SIG-M5 (cell line): ENCODE measurements around the gene SLC23A2.

ENCODE experiments used
- DNase-seq: peaks from one replicate; lab custom pipeline; 2025; lab: John Stamatoyannopoulos, UW

Gene SLC23A2

DNA sequence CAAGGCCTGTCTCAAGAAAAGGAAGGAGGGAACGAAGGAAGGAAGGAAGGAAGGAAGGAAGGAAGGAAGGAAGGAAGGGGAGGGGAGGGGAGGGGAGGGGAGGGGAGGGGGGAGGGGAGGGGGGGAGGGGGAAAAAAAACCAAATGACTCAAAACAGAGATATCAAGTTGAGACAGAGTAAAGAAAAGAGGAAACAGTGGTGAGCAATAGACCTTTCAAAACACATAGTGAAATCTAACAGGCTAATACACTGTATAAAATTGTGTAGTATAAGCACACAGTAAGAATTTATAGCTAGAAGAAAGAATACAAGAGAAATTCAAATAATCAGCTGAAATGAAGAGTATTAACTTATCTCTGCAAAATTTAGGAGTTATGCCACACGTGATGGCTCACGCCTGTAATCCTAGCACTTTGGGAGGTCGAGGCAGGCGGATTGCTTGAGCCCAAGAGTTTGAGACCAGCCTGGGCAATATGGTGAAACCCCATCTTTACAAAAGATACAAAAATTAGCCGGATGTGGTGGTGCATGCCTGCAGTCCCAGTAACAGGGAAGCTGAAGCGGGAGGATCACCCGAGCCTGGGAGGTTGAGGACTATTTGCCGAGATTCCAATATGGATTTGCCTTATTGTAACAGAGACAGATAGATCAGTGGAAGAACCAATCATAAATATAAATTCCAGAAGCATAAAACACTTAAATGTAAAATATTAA, 156.4 kb downstream of the SLC23A2 start:
- DNase-seq, result peak; percentile 50

DNA sequence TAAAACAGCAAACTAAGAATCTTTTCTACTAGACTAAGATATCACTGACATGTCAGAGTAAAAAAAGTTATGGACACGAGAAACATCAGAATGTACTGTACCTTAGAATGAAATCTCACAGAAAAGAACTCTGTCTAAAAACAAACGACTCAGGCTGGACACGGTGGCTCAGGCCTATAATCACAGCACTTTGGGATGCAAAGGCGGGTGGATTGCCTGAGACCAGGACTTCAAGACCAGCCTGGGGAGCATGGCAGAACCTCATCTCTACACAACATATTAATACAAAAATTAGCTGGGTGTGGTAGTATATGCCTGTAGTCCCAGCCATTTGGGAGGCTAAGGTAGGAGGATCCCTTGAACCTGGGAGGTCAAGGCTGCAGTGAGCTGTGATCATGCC, 157.0 kb downstream of the SLC23A2 start:
- no peak for DNase-seq

DNA sequence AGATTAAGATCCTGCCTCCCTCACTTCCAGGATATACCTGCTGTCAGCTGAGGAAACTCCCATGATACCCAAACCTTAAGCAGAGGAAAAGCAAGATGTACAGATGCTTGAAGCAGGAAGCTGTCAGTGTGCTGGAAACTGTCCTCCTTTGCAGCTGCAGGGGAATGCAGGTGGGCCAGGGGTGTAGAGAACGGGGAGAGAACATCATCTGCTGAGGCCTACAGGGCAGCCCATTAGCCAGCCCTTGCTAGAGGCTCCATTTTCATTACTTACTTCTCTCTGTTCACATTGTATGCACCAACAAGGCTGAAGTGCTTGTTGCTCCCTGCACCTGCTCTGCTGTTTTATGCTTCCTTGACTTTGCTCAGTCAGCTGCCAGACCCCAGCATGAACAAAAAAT, 160.5 kb downstream of the SLC23A2 start:
- DNase-seq, result no peak

DNA sequence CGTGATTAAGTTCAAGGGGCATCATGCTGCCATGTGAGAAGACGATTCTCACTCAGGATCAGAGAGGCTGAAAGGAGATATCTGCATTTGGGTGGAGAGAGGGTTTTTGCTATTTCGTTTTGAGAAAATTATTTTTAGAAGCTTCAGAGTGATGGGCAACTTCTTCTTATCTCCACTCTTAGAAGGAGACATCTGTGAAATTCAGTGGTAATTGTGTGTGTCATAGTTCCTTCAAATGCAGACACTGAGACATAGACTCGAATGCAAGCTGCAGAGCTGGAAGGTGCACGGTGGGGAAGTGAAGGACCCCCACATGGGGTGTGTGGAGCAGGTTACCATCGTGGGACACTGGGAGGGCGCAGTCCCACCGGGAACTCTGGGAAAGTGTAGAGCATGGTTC, 162.8 kb downstream of the SLC23A2 start:
- no peak for DNase-seq

DNA sequence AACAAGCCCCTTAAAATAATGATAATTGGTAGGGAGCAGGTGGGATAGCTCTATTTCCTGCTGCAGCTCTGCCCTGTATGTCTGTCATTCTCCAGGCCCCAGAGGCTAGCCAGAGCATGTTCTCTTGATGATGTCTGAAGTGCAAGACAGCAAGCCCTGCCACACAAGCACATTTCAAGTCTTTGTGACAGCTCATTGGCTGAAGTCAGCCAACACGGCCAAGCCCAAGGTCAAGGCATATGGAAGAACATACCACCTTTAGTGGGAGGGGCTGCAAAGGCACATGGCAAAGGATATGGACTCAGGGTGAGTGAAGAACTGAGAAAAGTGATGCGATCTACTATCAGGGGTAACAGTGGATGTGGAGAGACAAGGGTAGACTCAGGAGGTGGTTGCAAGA, 163.6 kb downstream of the SLC23A2 start:
- DNase-seq, result no peak

DNA sequence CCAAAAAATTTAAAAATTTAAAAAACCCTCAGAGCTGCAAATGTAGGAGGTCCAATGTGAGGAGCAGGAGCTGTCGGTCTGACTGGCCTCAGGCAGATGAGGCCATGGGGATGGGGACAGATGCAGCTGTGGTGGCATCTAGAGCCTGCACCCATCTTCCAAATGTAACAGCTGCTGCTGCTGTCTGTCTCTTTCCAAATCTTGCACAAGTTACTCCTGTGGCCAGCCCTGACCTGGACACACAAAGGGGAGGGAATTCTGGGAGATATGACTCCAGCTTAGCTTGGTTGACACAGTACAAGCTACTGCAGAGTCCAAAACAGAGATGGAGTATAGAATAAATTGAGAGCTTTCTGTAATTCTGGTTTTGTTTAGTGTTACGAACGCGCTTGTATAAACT, 164.4 kb downstream of the SLC23A2 start:
- DNase-seq, result no peak

DNA sequence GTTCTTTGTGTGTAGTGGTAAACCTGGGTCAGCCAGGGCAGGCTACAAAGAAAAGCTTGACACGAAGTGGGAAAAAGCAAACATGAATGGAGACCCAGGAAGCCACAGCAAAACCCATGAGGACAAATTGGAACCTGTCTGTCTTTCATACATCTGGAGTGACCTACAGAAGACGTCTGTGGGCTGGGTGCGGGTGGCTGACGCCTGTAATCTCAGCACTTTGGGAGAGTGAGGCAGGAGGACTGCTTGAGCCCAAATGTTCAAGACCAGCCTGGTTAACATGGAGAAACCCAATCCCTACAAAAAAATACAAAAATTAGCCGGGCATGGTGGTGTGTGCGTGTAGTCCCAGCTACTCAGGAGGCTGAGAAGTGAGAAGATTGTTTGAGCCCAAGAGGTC, 164.8 kb downstream of the SLC23A2 start:
- DNase-seq, result no peak

DNA sequence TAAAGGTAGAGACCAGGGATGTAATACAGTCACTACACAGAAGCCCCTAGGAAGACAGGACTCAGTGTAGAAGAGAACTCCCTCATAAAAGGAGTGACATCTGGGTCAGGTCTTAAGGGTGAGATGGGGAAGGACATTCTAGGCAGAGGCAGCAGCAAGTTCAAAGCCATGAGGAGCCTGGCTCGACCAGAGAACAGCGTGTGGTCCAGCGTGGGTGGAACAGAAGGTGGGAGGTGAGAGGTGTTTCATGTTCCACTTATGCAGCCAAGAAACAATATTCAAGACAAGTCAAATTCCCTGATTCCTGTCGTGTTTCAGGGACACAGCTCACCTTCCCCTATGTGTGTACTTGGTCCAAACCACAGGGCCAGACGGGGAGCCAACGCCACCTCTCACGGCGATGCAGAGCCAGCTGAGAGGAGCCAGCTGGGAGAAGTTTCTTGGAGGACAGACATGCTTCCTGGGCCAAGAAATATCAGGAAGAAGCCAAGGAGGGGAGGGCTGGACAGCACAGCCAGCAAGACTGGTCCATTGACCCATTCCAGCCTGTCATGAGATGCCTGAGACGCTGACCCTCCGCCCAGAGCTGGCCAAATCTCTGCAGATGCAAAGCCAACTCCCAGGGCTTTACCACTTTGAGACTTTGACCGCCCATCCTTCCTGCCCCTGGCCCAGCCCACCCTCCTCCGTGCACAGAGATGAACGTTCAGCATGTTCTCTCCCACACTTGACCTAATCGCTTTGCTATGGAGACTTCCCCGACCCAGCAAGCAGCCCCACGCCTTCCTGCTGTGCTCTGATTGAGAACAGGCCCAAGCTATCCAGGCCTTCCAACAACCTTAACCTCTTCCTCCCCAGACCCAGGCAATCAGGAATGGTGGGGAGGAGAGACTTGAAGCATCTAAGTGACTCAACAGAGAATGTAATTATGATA, 165.8 kb downstream of the SLC23A2 start:
- no peak for DNase-seq

DNA sequence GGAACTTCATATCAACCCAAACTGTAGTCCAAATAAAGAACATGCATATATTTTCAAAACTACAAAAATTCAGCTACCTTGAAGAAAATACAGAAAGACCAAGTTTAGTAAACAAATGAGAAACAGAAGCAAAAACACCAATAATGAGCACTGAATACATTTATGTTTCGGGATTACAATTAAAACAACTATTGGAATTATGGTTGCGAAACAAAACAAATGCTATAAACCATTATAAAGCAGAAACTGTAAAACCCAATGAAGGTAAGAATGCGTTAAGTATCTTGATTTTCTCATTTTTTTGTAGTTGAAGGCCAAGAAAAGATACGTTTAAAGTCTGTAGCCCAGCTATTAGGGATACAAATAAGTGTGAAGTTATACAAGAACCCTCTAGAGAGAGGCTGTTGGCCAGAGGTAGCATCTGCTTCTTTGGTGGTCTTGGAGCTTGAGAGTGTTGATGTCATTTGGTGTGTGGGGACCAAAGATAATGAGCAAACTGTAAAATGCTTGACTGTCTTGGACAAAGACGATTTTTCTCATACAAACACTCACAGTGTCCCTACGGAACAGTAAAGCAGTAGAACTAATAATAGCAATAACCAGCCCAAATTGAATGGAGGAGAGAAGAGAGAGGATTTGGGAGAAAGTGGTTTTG, 168.1 kb downstream of the SLC23A2 start:
- DNase-seq, result no peak

DNA sequence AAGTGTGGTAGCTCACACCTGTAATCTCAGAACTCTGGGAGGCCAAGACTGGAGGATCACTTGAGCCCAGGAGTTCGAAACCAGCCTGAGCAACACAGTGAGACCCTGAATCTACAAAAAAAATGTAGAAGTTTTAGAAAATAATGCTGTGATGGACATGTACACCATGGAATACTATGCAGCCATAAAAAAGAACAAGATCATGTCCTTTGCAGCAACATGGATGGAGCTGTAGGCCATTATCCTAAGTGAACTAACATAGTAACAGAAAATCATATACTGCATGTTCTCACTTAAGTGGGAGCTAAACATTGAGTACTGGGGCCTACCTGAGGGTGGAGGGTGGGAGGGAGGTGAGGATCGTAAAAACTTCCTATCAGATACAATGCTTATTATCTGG, 168.8 kb downstream of the SLC23A2 start:
- DNase-seq, result no peak

DNA sequence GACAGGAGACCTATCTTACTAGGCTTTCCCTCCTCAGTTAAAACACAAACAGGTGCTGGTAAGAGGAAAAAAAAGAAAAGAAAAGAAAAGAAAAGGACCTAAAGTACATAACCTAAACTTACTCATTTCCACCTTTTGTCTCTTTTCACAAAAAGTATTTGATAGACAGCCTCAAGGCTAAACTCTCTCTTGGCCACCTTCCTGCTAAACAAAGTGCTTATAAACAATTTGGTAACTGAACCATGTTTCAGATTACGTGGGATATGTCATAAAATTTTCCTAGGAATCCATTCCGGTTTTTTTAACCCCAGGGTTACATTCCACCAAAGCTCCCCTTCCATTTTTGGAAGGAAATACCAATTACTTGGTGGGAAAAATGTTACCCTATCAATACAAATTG, 170.6 kb downstream of the SLC23A2 start:
- DNase-seq, result no peak

DNA sequence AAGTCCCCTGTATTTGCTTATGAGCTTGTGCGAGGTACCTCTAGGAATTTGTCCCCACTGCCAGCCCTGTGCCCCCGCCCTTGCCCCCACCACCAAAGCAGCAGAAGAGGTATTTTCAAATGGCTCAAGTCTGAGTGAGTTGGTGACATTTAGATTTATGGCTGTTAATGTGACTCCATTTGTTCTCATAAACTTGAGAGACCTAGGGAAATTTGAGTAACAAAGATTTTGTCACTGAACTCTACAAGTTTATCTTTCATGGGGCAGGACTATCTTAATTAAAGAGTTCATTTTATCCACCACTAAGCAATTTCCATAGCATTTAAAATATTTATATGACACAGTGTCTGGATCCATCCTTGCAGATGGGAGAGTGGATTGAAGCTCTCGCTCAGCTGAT, 171.1 kb downstream of the SLC23A2 start:
- DNase-seq, result no peak

DNA sequence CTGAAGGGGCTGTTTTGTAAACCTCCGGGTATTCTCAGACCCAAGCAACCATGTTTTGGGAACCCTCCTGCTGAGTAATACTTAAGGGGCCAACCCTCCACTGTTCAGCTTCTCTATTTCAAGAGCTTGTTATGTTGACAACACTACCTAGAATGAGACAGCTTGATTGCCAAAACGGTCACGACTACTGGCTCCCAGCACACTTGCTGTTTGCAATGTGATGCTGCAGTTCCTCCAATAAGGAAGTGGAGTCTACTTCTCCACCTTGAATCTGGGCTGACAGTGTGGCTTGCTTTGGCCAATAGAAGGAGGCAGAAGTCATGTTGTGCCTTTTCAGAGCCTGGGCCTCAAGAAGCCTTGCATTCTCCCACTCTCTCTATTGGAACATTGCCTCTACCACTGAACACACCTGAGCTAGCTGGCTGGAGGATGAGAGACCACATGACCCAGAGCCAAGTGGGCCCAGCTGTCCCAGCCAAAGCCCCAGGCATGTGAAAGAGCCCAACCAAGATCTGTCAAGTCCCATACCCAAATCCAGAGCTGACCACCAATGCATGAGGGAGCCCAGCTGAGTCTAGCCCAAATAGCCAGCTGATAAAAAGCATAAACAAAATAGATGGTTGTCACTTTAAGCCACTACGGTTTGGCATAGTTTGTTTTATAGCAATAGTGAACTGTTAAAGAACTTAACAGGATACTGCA, 171.6 kb downstream of the SLC23A2 start:
- peak; percentile 99 for DNase-seq

DNA sequence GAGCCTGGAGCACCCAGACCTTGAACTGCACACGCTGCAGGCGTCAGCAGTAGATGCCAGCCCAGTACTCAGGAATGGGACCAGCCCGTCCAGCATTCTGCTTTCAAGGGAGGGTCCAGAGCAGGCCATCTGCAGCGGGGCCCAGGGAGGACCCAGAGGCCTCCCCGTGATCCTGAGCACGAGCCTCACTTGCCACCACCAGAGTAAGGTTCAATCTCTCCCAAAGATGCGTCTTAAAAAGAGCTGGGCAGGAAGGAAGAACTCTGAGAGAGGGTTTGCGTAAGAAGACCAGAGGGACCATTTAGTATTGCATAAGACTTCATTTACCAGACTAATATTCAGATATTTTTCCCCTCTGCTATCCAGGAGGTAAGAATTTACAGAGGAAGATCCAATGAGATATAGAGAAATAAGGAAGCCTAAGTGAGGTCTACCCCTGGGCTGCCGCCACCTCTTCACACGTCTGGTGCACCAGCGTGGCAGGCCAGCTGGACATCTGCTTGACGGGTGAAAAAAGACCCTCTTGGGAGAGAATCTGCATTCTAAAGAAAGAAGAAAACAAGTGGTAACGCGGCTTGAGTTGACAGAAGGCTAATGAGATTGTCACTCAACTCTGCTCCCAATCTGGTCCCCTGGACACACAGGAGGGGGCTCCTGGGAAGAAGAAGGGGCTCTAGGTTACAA, 172.3 kb downstream of the SLC23A2 start:
- DNase-seq, result no peak

DNA sequence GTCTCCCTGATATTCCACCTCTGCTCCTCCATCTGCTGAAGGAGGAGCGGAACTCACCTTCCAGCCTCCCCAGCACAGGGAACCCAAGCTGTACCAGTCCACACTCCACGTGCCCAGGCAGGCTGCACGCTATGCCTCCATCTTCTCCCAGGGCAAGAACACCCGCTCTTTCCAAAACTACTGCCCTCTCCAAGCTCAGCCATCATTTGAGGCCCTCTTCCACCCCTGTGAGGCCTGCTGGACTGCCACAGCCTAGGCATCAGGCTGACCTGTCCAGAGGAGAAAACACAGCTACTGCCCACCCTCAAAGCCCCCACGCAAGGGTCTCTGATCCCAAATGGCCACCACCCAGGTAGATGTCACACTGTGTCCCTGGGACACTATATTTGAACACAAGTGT, 179.7 kb downstream of the SLC23A2 start:
- DNase-seq, result no peak

DNA sequence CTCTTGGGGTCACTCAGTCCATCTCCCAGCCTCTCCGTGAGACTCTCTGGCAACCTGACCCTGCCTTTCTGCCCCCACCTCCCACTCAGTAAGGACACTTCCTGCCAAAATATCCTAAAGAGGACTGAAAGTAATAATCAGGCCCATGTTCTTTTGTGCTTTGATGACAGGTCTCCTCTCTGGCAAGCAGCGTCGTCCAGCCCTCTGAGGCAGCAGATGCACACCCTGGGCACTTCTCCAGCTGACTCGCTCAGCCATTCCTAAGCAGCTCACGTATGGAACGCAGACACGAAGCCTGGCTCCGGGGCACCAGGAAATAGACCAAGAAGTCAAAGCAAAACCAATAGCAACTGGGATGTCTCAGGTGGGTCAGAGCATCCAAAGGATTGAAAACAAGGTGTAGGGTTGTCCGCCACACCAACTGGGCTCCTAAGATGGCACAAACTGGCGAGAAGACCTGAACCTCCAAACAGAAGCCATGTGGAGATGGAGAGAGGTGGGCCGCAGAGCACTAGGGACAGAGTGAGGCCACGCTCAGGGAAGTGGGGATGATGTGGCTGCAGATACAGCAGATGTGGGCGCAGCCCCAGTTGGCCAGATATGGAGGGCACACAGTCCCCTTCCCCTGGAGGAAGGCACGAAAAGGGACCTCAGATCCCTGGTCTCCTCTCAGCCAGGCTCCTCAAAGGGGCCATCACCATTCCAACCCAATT, 180.3 kb downstream of the SLC23A2 start:
- no peak for DNase-seq

DNA sequence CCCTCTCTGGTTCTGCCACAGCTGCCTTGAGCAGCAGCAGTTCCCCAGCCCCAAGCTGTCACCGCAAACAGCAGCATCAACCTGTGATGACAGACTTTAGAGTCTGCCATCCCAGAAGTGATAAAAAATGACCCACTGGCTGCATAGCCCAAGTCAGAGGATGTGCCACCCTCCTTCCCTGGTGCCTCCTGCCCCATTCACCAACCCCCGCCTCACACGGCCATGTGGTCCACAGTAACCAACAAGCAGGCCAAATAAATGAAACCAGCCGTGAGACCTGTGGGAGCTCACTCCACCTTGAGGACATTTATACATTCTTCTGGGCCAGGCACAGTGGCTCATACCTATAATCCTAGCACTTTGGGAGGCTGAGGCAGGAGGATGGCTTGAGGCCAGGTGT, 181.4 kb downstream of the SLC23A2 start:
- no peak for DNase-seq

DNA sequence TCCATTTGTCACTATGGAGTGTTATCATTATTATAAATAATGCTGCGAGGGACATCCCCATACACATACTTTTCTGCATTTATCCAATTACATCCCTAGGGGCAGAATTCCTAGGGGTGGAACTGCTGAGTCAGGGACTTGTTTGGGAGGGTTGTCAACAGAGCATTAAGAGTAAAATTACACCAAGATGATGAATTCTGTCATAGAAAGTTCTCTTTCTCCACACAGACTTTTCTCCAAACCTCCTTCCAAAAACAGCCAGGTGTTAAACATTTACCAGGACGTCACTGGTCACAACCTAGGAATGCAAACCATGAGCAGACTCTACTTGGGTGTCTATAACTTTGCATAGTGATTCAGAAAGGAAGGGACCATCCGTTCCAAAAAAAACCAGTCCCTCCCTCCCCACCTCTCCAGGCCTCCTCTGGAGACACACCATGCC, 184.1 kb downstream of the SLC23A2 start:
- no peak for DNase-seq

DNA sequence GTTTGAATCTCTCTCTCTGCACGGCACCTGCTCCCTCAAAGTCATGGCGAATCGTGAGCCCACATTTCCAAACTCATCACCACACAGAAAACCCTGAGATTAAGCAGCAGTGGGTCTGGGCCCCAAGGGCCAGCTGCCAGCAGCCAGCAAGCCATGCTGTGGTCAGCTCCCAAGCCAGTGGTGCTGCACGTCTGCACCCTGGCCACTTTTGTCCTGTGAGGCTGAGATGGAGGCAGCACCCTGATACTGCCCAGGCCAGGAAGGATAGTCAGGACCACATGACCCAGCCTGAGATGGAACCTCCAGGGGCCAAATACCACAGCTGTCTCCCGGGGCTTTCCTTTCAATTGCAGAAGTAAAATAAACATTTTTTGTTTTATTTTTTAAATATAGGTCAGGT, 185.7 kb downstream of the SLC23A2 start:
- no peak for DNase-seq

DNA sequence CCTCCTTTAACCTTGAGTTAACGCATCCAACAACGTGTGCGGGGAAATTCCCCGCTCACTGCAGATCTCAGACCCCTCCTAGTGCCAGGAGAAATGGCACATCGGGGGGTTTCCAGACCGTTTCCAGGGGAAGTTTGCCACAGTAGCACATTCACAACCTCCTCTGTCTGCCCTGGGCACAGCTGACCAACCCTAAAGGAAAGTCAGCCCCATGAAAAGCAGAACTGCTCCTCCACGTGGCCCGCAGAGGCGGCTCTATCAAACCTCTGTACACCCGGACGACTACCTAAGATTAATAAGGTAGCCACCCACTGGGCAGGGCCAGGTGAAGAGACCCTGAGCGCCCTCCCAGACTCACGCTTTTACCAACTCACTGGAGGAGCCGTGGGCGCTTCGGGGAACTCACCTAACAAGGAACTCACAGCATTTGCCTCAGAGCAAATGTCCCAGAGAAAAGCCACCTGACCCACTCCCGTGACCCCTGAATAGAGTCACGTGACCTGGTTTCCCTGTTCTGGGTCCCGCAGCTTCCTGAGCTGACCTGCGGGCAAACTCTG, 186.5 kb downstream of the SLC23A2 start:
- no peak for DNase-seq
